Measurements from ENCODE around the gene GPD1.
A peak's percentile ranks its signal among the peaks of the same experiment; 100 is the strongest.

Gene GPD1

DNA sequence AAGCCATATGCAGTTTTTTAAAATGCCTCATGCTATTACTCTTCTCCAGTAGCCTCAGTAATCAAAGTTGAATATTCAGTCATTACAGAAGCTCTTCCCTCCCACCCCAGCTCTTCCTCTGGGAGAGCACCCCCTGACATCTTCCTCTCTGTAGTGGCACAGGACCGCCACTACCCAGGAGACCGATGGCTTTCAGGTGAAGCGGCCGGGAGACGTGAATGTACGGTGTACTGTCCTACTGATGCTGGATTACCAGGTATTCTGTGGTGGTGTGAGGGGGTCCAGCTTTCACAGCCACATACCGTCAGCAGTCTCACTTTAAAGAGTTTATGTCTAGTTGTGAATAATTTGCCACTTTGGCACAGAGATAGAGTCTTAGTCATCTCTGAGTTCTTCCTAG is 14.1 kb upstream of the GPD1 start:
- no peak overlapping the region for H3K27ac Mint-ChIP-seq (ENCODE audit: low read depth)
- H3K4me3 Mint-ChIP-seq, result no peak overlapping the region

GRCh38 chr12:50090391-50090790 is 13.4 kb upstream of the GPD1 start:
- no peaks in the 10 kb centered on the region for H3K9me3 Mint-ChIP-seq
- peaks cover 29% of the 10 kb centered on the region for H3K4me1 Mint-ChIP-seq
- H3K27ac Mint-ChIP-seq (ENCODE audit: low read depth), result no peak overlapping the region
- ATAC-seq (replicated peaks; ENCODE audit: extremely low read depth, poor library complexity, severe bottlenecking), result no peak
- DNase-seq (ENCODE audit: low spot score in 2 of 2), result no peak
- no peak overlapping the region for H3K4me3 Mint-ChIP-seq
- H3K27me3 Mint-ChIP-seq, result no peaks in the 10 kb centered on the region
- H3K36me3 Mint-ChIP-seq (ENCODE audit: insufficient read depth), result peaks cover 65% of the 10 kb centered on the region

More for the DNA sequence above, 14.1 kb upstream of the GPD1 start:
- Mint-ChIP-seq H3K27me3 (no peaks in the 10 kb centered on the region), H3K9me3 (no peaks in the 10 kb centered on the region), H3K4me1 (peaks cover 30% of the 10 kb centered on the region), H3K36me3 (ENCODE audit: insufficient read depth) (peaks cover 62% of the 10 kb centered on the region)
- ATAC-seq (replicated peaks; ENCODE audit: extremely low read depth, poor library complexity, severe bottlenecking) (no peak), DNase-seq (ENCODE audit: low spot score in 2 of 2) (no peak)

DNA sequence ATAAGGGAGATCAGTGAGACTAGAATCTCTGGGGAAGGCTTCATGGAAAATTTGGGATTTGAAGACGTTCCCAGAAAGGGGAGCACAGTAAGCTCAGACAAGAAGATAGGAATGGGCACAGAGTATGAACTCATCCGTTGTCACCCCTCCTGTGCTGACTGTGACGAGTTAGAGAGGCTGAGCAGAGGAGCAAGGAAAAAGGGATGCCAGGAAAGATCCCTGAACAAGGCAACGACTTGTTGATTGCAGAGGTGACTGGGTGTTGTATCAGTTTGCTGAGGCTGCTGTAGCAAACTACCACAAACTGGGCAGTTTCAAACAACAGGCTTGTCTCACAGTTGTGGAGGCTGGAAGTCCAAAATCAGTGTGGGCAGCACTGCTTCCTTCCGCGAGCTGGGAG is 5.9 kb upstream of the GPD1 start:
- no peak for DNase-seq (ENCODE audit: low spot score in 2 of 2)
- H3K4me3 Mint-ChIP-seq, result no peak overlapping the region
- H3K9me3 Mint-ChIP-seq, result no peaks in the 10 kb centered on the region
- no peaks in the 10 kb centered on the region for H3K4me1 Mint-ChIP-seq
- H3K36me3 Mint-ChIP-seq (ENCODE audit: insufficient read depth), result peaks cover 67% of the 10 kb centered on the region
- no peaks in the 10 kb centered on the region for H3K27me3 Mint-ChIP-seq
- H3K27ac Mint-ChIP-seq (ENCODE audit: low read depth), result no peak overlapping the region
- no peak for ATAC-seq (replicated peaks; ENCODE audit: extremely low read depth, poor library complexity, severe bottlenecking)

DNA sequence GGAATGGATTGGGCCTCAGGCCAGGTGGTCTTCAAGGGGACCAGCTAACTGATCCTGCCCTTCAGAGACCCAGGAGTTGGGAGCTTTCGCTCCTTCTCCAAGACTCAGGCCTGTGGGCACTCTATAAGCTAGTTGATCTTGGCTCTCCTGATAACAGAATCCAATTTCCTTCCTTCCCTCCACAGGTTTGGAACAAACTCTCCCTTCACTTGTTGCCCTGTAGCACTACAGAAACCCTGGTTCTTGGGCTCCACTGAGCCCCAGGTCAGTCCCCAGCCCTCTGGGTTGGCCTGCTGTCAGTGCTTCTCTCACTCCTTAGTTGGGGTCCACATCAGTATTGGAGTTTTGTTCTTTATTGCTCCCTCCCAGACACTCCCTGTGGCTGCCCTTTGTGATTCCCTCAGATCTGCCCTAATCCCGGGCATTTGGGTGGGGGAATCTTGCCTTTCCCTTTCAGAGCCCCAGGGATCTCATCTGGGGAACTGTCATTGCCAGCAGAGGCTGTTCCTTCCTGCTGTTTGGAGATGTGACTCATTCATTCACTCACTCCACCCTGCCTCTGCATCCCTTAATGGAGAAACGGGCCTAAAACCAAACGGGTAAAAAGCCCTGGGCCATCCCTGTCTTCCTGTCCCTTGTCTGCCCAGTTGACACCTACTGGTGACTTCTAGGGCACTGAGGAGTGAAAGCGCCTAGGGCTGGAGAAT is 4.4 kb upstream of the GPD1 start:
- DNase-seq (ENCODE audit: low spot score in 2 of 2) (no peak), ATAC-seq (replicated peaks; ENCODE audit: extremely low read depth, poor library complexity, severe bottlenecking) (no peak)
- H3K27me3 Mint-ChIP-seq, result no peaks in the 10 kb centered on the region
- H3K36me3 Mint-ChIP-seq (ENCODE audit: insufficient read depth), result peaks cover 55% of the 10 kb centered on the region
- no peak overlapping the region for H3K4me3 Mint-ChIP-seq
- no peaks in the 10 kb centered on the region for H3K9me3 Mint-ChIP-seq
- peak overlapping the region; percentile 54 for H3K27ac Mint-ChIP-seq (ENCODE audit: low read depth)
- H3K4me1 Mint-ChIP-seq, result no peaks in the 10 kb centered on the region

GRCh38 chr12:50100561-50100960 is 3.2 kb upstream of the GPD1 start:
- Mint-ChIP-seq H3K4me3 (no peak overlapping the region), H3K27me3 (no peaks in the 10 kb centered on the region), H3K36me3 (ENCODE audit: insufficient read depth) (peaks cover 47% of the 10 kb centered on the region), H3K9me3 (no peaks in the 10 kb centered on the region), H3K27ac (ENCODE audit: low read depth) (peak overlapping the region; percentile 33), H3K4me1 (no peaks in the 10 kb centered on the region)
- no peak for DNase-seq (ENCODE audit: low spot score in 2 of 2)
- no peak for ATAC-seq (replicated peaks; ENCODE audit: extremely low read depth, poor library complexity, severe bottlenecking)

DNA sequence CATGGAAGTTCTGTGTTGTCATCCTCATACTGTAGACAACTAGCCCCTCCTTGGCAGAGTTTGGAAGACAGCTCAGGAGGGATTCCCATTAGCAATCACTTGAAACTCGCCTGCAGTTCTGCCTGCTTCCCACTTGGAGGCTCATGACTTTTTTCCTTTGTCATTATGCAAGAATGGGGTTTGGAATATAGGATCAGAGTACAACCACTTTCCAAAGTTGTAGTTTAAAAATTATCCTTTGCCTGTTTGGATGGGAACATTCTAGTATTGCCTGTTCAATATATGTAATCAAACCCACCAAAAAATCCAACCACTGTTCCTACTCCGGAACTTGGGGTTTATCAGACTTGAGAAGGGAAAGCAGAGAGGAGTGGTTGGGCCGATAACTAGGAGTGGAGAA is 2.1 kb upstream of the GPD1 start:
- peaks cover 36% of the 10 kb centered on the region for H3K36me3 Mint-ChIP-seq (ENCODE audit: insufficient read depth)
- no peaks in the 10 kb centered on the region for H3K4me1 Mint-ChIP-seq
- no peak for DNase-seq (ENCODE audit: low spot score in 2 of 2)
- H3K9me3 Mint-ChIP-seq, result no peaks in the 10 kb centered on the region
- no peak for ATAC-seq (replicated peaks; ENCODE audit: extremely low read depth, poor library complexity, severe bottlenecking)
- no peaks in the 10 kb centered on the region for H3K27me3 Mint-ChIP-seq
- H3K4me3 Mint-ChIP-seq, result no peak overlapping the region
- H3K27ac Mint-ChIP-seq (ENCODE audit: low read depth), result no peak overlapping the region

GRCh38 chr12:50102131-50102531 is 1.7 kb upstream of the GPD1 start:
- Mint-ChIP-seq H3K4me3 (no peak overlapping the region), H3K27ac (ENCODE audit: low read depth) (no peak overlapping the region), H3K9me3 (no peaks in the 10 kb centered on the region), H3K36me3 (ENCODE audit: insufficient read depth) (peaks cover 32% of the 10 kb centered on the region), H3K4me1 (no peaks in the 10 kb centered on the region), H3K27me3 (no peaks in the 10 kb centered on the region)
- no peak for DNase-seq (ENCODE audit: low spot score in 2 of 2)
- ATAC-seq (replicated peaks; ENCODE audit: extremely low read depth, poor library complexity, severe bottlenecking), result no peak

DNA sequence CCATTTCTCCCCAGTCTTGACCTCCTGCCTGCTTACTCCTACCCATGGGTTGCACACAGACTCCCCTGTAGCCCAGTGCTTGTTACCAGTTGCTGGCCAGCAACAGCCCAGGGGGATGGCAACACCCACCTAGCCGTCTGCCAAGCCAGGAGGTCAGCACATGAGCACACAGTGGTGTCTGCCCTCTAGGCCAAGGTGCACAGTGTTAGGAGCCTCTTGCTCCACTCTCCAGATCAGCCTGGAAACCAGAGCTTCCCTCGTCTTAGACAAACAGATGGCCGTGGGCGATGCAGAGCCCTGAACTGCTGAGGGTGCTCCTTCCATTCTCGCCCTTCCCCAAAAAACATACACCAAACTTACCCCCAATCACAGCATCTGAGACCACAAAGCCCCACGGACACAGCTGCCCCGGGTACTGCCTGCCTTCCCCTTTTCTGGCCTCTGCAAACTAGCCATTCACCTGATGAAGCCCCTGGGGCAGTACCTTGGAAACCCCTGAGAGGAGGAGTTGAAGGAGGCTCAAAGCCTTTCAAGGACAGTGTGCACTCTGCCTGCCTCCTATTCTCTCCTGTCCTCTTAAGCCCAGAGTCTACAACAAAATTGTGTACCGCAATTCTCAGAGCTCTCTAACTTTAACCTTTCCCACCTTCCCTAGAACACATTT is 1.0 kb upstream of the GPD1 start:
- Mint-ChIP-seq H3K27me3 (no peaks in the 10 kb centered on the region), H3K36me3 (ENCODE audit: insufficient read depth) (peaks cover 25% of the 10 kb centered on the region)

GRCh38 chr12:50103351-50103750 is 457 bp upstream of the GPD1 start:
- DNase-seq (ENCODE audit: low spot score in 2 of 2) (no peak), ATAC-seq (replicated peaks; ENCODE audit: extremely low read depth, poor library complexity, severe bottlenecking) (no peak)
- Mint-ChIP-seq H3K4me3 (no peak overlapping the region), H3K36me3 (ENCODE audit: insufficient read depth) (peaks cover 24% of the 10 kb centered on the region), H3K4me1 (no peaks in the 10 kb centered on the region), H3K27me3 (no peaks in the 10 kb centered on the region), H3K27ac (ENCODE audit: low read depth) (peak overlapping the region; percentile 49), H3K9me3 (no peaks in the 10 kb centered on the region)

More for the DNA sequence above, 1.0 kb upstream of the GPD1 start:
- H3K27ac Mint-ChIP-seq (ENCODE audit: low read depth), result peak overlapping the region; percentile 49
- ATAC-seq (replicated peaks; ENCODE audit: extremely low read depth, poor library complexity, severe bottlenecking), result no peak
- no peak for DNase-seq (ENCODE audit: low spot score in 2 of 2)
- no peaks in the 10 kb centered on the region for H3K9me3 Mint-ChIP-seq
- H3K4me1 Mint-ChIP-seq, result no peaks in the 10 kb centered on the region
- H3K4me3 Mint-ChIP-seq, result no peak overlapping the region

- H3K4me3 Mint-ChIP-seq, result no peak overlapping the region
- no peaks in the 10 kb centered on the region for H3K4me1 Mint-ChIP-seq
- H3K9me3 Mint-ChIP-seq, result no peaks in the 10 kb centered on the region
- peak overlapping the region; percentile 58 for H3K27ac Mint-ChIP-seq (ENCODE audit: low read depth)
- H3K27me3 Mint-ChIP-seq, result no peaks in the 10 kb centered on the region
- DNase-seq (ENCODE audit: low spot score in 2 of 2) (no peak), ATAC-seq (replicated peaks; ENCODE audit: extremely low read depth, poor library complexity, severe bottlenecking) (no peak)
- H3K36me3 Mint-ChIP-seq (ENCODE audit: insufficient read depth), result peaks cover 14% of the 10 kb centered on the region
Observed at GRCh38 chr12:50104417-50105366, 884 bp downstream of the GPD1 start.

GRCh38 chr12:50105913-50106450 is 2.2 kb downstream of the GPD1 start:
- H3K27ac Mint-ChIP-seq (ENCODE audit: low read depth), result peak overlapping the region; percentile 58

DNA sequence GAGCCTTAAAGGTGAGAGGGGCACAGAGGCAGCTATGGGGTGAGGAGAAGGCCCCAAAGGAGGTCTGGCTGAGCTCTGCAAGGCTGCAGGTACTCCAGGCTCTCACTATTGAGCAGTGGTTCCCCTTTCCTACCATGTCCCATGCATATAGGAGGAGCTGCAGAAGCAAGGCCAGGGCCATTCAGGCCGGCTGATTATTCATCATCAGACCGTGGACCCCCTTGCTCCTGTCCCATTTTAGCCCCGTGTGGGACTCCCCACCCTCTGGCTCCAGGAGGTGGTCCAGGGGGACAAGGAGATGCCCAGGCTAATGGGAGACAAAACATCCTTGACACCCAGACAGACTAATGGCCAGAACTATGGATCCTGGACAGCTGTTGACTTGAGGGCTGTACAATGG is 3.1 kb downstream of the GPD1 start:
- Mint-ChIP-seq H3K4me1 (peaks cover 5% of the 10 kb centered on the region), H3K4me3 (no peak overlapping the region), H3K27ac (ENCODE audit: low read depth) (no peak overlapping the region), H3K36me3 (ENCODE audit: insufficient read depth) (peaks cover 7% of the 10 kb centered on the region), H3K9me3 (no peaks in the 10 kb centered on the region), H3K27me3 (no peaks in the 10 kb centered on the region)
- ATAC-seq (replicated peaks; ENCODE audit: extremely low read depth, poor library complexity, severe bottlenecking) (no peak), DNase-seq (ENCODE audit: low spot score in 2 of 2) (no peak)

More at GRCh38 chr12:50105913-50106450, 2.2 kb downstream of the GPD1 start:
- H3K4me1 Mint-ChIP-seq, result no peaks in the 10 kb centered on the region
- H3K36me3 Mint-ChIP-seq (ENCODE audit: insufficient read depth), result peaks cover 8% of the 10 kb centered on the region
- no peaks in the 10 kb centered on the region for H3K27me3 Mint-ChIP-seq
- H3K4me3 Mint-ChIP-seq, result no peak overlapping the region
- ATAC-seq (replicated peaks; ENCODE audit: extremely low read depth, poor library complexity, severe bottlenecking), result no peak
- H3K9me3 Mint-ChIP-seq, result no peaks in the 10 kb centered on the region
- no peak for DNase-seq (ENCODE audit: low spot score in 2 of 2)
